GM12878 (cell line): ENCODE measurements around the gene ACVR1. TPM values are rescaled to one million over a fixed set of nuclear protein-coding genes. Genes with fewer than 3 reads are reported as not detected.

ENCODE experiments used
- ATAC-seq: fragments of 200-7000 bp; cut with Tn5 transposase; 3 replicates; pipeline ENCODE4 v1.9.1; 2020; ENCODE audit warnings: mild to moderate bottlenecking, moderate library complexity
- BruUV-seq: library from RNA; stranded (reverse); fragments of 400-500 nt; replicated peaks from 2 replicates; lab custom pipeline; 2021; lab: Mats Ljungman, UMichigan
- CTCF ChIA-PET: fragments of 300-600 bp; sonication (Branson Sonifier 250); formaldehyde crosslinking; extraction: SDS; loops from one replicate; lab custom pipeline; 2021; ENCODE audit warnings: inconsistent platforms; lab: Yijun Ruan, JAX
- POLR2A ChIA-PET: fragments of 350-600 bp; formaldehyde crosslinking; extraction: SDS; loops from one replicate; lab custom pipeline; 2021; ENCODE audit warnings: inconsistent platforms; lab: Charles Lee
- RAD21 ChIA-PET: fragments of 300-600 bp; sonication (Branson Sonifier 250); formaldehyde crosslinking; loops from one replicate; lab custom pipeline; 2023; ENCODE audit warnings: antibody characterized with exemption; ENCODE audit not compliant: unreplicated experiment; lab: Charles Lee
- SMC1A ChIA-PET: fragments of 300-600 bp; sonication (Branson Sonifier 250); formaldehyde crosslinking; loops from one replicate; lab custom pipeline; 2023; ENCODE audit not compliant: unreplicated experiment, uncharacterized antibody; lab: Charles Lee
- DNase-seq: peaks from one replicate; pipeline ENCODE4 v3.0.0-alpha.2; 2011; ENCODE audit warnings: low read depth, low spot score
- FAIRE-seq: peaks from 3 replicates; lab custom pipeline; 2011; peaks lifted over from hg19 to GRCh38; lab: Jason Lieb, UNC
- H2AFZ ChIP-seq: 2 replicates; pipeline ENCODE4 v1.6.0; 2011; ENCODE audit warnings: low read depth, low read length, control low read depth; ENCODE audit not compliant: control insufficient read depth
- H3K27ac ChIP-seq: 2 replicates; pipeline ENCODE4 v1.5.1; 2011; ENCODE audit warnings: control low read depth; ENCODE audit not compliant: control insufficient read depth, insufficient read depth
- H3K27me3 ChIP-seq, 2 experiments: replicated peaks in 1 of 2; 2 replicates each; pipeline versions ENCODE4 v1.6.0 to v1.6.1; 2011; ENCODE audit warnings: low read length in 1 of 2; ENCODE audit not compliant: control insufficient read depth in 2 of 2, insufficient read depth in 2 of 2
- H3K36me3 ChIP-seq, 2 experiments: 2 replicates each; pipeline ENCODE4 v1.5.1; 2011; ENCODE audit warnings: low read length in 1 of 2; ENCODE audit not compliant: control insufficient read depth in 2 of 2, insufficient read depth in 2 of 2
- H3K4me1 ChIP-seq: 2 replicates; pipeline ENCODE4 v1.6.1; 2011; ENCODE audit warnings: mild to moderate bottlenecking, low read length, moderate library complexity, mixed read lengths; ENCODE audit not compliant: control insufficient read depth, insufficient read depth
- H3K4me2 ChIP-seq: 2 replicates; pipeline ENCODE4 v1.6.0; 2011; ENCODE audit warnings: control low read depth; ENCODE audit not compliant: control insufficient read depth, insufficient read depth
- H3K4me3 ChIP-seq: fragments of 200-600 bp; sonication (generic); 2 replicates; pipeline ENCODE4 v1.5.1; 2016
- H3K79me2 ChIP-seq: 2 replicates; pipeline ENCODE4 v1.6.0; 2011; ENCODE audit warnings: low read length; ENCODE audit not compliant: control insufficient read depth, insufficient read depth
- H3K9ac ChIP-seq: 2 replicates; pipeline ENCODE4 v1.8.0; 2011; ENCODE audit warnings: low read length, control low read depth, mixed read lengths; ENCODE audit not compliant: control insufficient read depth, insufficient read depth
- H3K9me3 ChIP-seq: replicated peaks from 3 replicates; pipeline ENCODE4 v1.5.1; 2011; ENCODE audit warnings: mild to moderate bottlenecking, low read length; ENCODE audit not compliant: control insufficient read depth, insufficient read depth
- H4K20me1 ChIP-seq: 2 replicates; pipeline ENCODE4 v1.6.0; 2011; ENCODE audit not compliant: control insufficient read depth, insufficient read depth
- CBX5 ChIP-seq: sonication (generic); IDR thresholded peaks from 2 replicates; pipeline ENCODE4 v1.6.1; 2016; ENCODE audit warnings: low read depth, moderate library complexity, mild to moderate bottlenecking, inconsistent platforms
- EGR1 ChIP-seq, 2 experiments: IDR thresholded peaks; 1 replicate in 1 of 2; 2 replicates in 1 of 2; pipeline ENCODE4 v1.6.1; 2011 to 2012; ENCODE audit warnings: low read depth in 2 of 2, low read length in 2 of 2, borderline replicate concordance in 1 of 2, mild to moderate bottlenecking in 1 of 2, moderate library complexity in 1 of 2
- LARP7 ChIP-seq: fragments of 450-650 bp; IDR thresholded peaks from 2 replicates; pipeline ENCODE4 v1.6.1; 2017; ENCODE audit warnings: mild to moderate bottlenecking
- SREBF1 ChIP-seq: IDR thresholded peaks from 2 replicates; pipeline ENCODE4 v1.6.1; 2012; ENCODE audit warnings: mild to moderate bottlenecking, low read length
- TAF1 ChIP-seq: IDR thresholded peaks from 2 replicates; pipeline ENCODE4 v1.6.1; 2011; ENCODE audit warnings: mild to moderate bottlenecking, low read depth, low read length, borderline replicate concordance
- WGBS: methylation state at CpG from one replicate; pipeline ENCODE4 v1.1.6; 2016; ENCODE audit warnings: low lambda C conversion rate; ENCODE audit not compliant: insufficient replicate concordance, insufficient coverage; ENCODE audit errors: missing lambda C conversion rate; 5-methylcytosine and 5-hydroxymethylcytosine counted together
- in situ Hi-C: fragments of 300-500 bp; cut with MboI; formaldehyde crosslinking; loops from 9 replicates; pipeline ENCODE4 v1.14.3; 2018; ENCODE audit warnings: mixed read lengths
- intact Hi-C: fragments of 100-400 bp; cut with micrococcal nuclease; formaldehyde crosslinking; loops from one replicate; pipeline ENCODE4 v1.14.2; 2022; ENCODE audit not compliant: unreplicated experiment
- polyA plus RNA-seq, 11 experiments: library from polyadenylated mRNA; depleted of rRNA in 4 of 11; unstranded in 6 of 11; stranded (reverse) in 5 of 11; fragments of >200 nt; fragmentation: Nextera tagmentation in 4 of 11; fragmentation: Illumina TruSeq in 1 of 11; extraction: Ambion mirVana in 4 of 11; extraction: Trizol in 1 of 11; gene quantifications; 1 replicate in 1 of 11; 2 replicates in 10 of 11; pipeline versions ENCODE4 v1.2.1 to v1.2.3, GENCODE V29; 2011 to 2016; ENCODE audit warnings: inconsistent platforms in 2 of 11, missing spikeins in 2 of 11, low read depth in 1 of 11
- total RNA-seq, 4 experiments: library from RNA; depleted of rRNA in 3 of 4; stranded (reverse); fragments of >200 nt in 3 of 4; fragmentation: Illumina TruSeq in 1 of 4; extraction: Trizol in 1 of 4; gene quantifications; 2 replicates each; pipeline versions ENCODE4 v1.2.1 to v1.2.3, GENCODE V29; 2013 to 2021
- TF ChIP-seq, protein P1 (sequence below): fragments of 450-650 bp; IDR thresholded peaks from 2 replicates; pipeline ENCODE4 v1.6.1; 2016; ENCODE audit warnings: mild to moderate bottlenecking
- TF ChIP-seq, protein P2 (sequence below): fragments of 450-650 bp; IDR thresholded peaks from 2 replicates; pipeline ENCODE4 v1.6.1; 2016; ENCODE audit warnings: mild to moderate bottlenecking, moderate library complexity, borderline replicate concordance
- TF ChIP-seq, protein P3 (sequence below): IDR thresholded peaks from 2 replicates; pipeline ENCODE4 v1.6.1; 2011; ENCODE audit warnings: borderline replicate concordance, low read depth, mild to moderate bottlenecking, moderate library complexity, mixed read lengths, low read length; ENCODE audit not compliant: insufficient read depth; ENCODE audit errors: extremely low read length

Gene ACVR1
- total and polyA plus RNA-seq, 10 of the 15 experiments (the other 5 are each of a cell fraction or from before 2014, with no cell fraction given) = 0.06 to 0.24 (median 0.14) TPM; not detected in 4

DNA sequence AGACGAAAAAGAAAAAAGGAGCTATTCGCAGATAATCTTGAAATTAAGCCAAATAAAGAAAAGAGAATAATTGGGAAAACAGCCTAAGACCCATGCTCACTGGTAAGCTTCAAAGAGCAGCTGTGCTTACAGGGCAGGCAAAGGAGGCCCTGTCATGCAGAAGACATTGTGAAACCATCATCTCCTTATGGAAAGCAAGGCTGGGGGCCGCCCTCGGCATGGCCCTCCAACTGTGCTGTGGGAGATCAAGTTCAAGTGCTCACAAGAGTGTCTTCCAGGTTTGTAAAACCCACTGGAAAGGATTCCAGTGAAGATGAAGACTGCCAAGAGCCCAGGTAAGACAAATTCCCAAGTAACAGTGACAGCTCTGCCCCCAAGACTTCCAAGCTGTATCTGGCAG lies 32.2 kb downstream of the ACVR1 start:
- H3K79me2 ChIP-seq = no peaks in the 10 kb centered on the region
- no peak for DNase-seq
- no peak overlapping the region for H3K9ac ChIP-seq
- 40% methylated on average over 4 of the region's 4 CpGs for WGBS
- BruUV-seq = no TSS peak
- no peak for ATAC-seq
- ChIA-PET POLR2A (no interaction called here), RAD21 (no interaction called here), CTCF (no interaction called here), SMC1A (no interaction called here)
- H3K27ac ChIP-seq = no peak overlapping the region
- no peak overlapping the region for H3K4me2 ChIP-seq
- in situ Hi-C loops = no loop called here
- FAIRE-seq = no peak
- H3K36me3 ChIP-seq = no peaks in the 10 kb centered on the region
- H3K4me1 ChIP-seq = no peaks in the 10 kb centered on the region
- H3K4me3 ChIP-seq = no peak overlapping the region
- no peak overlapping the region for H2AFZ ChIP-seq
- no peaks in the 10 kb centered on the region for H3K9me3 ChIP-seq
- TF ChIP-seq, protein P1, sequence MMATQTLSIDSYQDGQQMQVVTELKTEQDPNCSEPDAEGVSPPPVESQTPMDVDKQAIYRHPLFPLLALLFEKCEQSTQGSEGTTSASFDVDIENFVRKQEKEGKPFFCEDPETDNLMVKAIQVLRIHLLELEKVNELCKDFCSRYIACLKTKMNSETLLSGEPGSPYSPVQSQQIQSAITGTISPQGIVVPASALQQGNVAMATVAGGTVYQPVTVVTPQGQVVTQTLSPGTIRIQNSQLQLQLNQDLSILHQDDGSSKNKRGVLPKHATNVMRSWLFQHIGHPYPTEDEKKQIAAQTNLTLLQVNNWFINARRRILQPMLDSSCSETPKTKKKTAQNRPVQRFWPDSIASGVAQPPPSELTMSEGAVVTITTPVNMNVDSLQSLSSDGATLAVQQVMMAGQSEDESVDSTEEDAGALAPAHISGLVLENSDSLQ = no peak
- H3K27me3 ChIP-seq = no peaks in the 10 kb centered on the region
- intact Hi-C loops = no loop called here
- H4K20me1 ChIP-seq = no peaks in the 10 kb centered on the region

DNA sequence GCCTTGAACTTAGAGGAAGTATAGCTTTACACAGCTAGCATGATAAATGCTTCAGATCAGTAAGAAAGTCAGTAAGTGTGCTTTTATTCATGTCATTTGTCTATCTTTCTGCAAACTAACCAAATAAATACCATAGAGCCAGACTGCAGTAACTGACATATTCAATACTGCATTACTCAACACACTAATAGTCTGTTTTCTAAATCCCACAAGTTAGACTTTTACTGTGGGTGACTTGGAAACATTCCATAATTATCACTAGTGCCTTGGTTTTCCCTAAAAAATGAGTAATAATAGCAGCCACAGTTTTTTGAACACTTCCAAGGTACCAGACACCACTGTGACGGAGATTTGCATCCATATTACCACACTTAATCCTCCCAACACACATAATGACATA lies 33.0 kb downstream of the ACVR1 start:
- RAD21 ChIA-PET = no interaction called here
- in situ Hi-C loops = no loop called here
- no peak for TF ChIP-seq CBX5
- no peak for TF ChIP-seq SREBF1
- TF ChIP-seq, protein P2, sequence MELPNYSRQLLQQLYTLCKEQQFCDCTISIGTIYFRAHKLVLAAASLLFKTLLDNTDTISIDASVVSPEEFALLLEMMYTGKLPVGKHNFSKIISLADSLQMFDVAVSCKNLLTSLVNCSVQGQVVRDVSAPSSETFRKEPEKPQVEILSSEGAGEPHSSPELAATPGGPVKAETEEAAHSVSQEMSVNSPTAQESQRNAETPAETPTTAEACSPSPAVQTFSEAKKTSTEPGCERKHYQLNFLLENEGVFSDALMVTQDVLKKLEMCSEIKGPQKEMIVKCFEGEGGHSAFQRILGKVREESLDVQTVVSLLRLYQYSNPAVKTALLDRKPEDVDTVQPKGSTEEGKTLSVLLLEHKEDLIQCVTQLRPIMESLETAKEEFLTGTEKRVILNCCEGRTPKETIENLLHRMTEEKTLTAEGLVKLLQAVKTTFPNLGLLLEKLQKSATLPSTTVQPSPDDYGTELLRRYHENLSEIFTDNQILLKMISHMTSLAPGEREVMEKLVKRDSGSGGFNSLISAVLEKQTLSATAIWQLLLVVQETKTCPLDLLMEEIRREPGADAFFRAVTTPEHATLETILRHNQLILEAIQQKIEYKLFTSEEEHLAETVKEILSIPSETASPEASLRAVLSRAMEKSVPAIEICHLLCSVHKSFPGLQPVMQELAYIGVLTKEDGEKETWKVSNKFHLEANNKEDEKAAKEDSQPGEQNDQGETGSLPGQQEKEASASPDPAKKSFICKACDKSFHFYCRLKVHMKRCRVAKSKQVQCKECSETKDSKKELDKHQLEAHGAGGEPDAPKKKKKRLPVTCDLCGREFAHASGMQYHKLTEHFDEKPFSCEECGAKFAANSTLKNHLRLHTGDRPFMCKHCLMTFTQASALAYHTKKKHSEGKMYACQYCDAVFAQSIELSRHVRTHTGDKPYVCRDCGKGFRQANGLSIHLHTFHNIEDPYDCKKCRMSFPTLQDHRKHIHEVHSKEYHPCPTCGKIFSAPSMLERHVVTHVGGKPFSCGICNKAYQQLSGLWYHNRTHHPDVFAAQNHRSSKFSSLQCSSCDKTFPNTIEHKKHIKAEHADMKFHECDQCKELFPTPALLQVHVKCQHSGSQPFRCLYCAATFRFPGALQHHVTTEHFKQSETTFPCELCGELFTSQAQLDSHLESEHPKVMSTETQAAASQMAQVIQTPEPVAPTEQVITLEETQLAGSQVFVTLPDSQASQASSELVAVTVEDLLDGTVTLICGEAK = no peak
- TF ChIP-seq, protein P3, sequence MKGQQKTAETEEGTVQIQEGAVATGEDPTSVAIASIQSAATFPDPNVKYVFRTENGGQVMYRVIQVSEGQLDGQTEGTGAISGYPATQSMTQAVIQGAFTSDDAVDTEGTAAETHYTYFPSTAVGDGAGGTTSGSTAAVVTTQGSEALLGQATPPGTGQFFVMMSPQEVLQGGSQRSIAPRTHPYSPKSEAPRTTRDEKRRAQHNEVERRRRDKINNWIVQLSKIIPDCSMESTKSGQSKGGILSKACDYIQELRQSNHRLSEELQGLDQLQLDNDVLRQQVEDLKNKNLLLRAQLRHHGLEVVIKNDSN = no peak
- TF ChIP-seq EGR1 (IDR thresholded peaks at IDR 0.05; ENCODE audit: borderline replicate concordance in 1 of 2, low read depth in 2 of 2, low read length in 2 of 2) = no peak
- TF ChIP-seq LARP7 = no peak
- TF ChIP-seq TAF1 = no peak

More for the DNA sequence above, 33.0 kb downstream of the ACVR1 start:
- H4K20me1 ChIP-seq = no peaks in the 10 kb centered on the region
- ChIA-PET CTCF (no interaction called here), SMC1A (no interaction called here), POLR2A (no interaction called here)
- BruUV-seq = no TSS peak
- H3K9me3 ChIP-seq = no peaks in the 10 kb centered on the region
- FAIRE-seq = no peak
- intact Hi-C loops = no loop called here
- no peak overlapping the region for H3K4me2 ChIP-seq
- no peak overlapping the region for H3K27ac ChIP-seq
- H3K4me3 ChIP-seq = no peak overlapping the region
- no peaks in the 10 kb centered on the region for H3K79me2 ChIP-seq
- no peaks in the 10 kb centered on the region for H3K27me3 ChIP-seq
- H2AFZ ChIP-seq = no peak overlapping the region
- H3K4me1 ChIP-seq = no peaks in the 10 kb centered on the region
- H3K36me3 ChIP-seq = no peaks in the 10 kb centered on the region
- no peak overlapping the region for H3K9ac ChIP-seq
- WGBS = 0% methylated on average over 1 of the region's 1 CpG
- DNase-seq = no peak
- no peak for ATAC-seq
